SU-DHL-6 (cell line): ENCODE measurements around the gene FLNB.

ENCODE experiments used
- H2AFZ ChIP-seq: fragments of 200-600 bp; sonication (generic); 2 replicates; pipeline ENCODE4 v1.6.1; 2014; ENCODE audit warnings: low read depth, mild to moderate bottlenecking, moderate library complexity, mixed read lengths, antibody characterized with exemption, low read length; ENCODE audit not compliant: severe bottlenecking
- H3F3A ChIP-seq: fragments of 200-600 bp; shearing (Covaris generic); 2 replicates; pipeline ENCODE4 v1.6.0; 2016; ENCODE audit warnings: antibody characterized with exemption, mild to moderate bottlenecking; ENCODE audit not compliant: insufficient read depth
- H3K27ac ChIP-seq: fragments of 200-600 bp; sonication (generic); 2 replicates; pipeline ENCODE4 v1.5.1; 2016; ENCODE audit warnings: low read depth, mild to moderate bottlenecking, low read length, moderate library complexity, mixed read lengths
- H3K27me3 ChIP-seq: fragments of 200-600 bp; sonication (generic), shearing (Covaris generic); 2 replicates; pipeline ENCODE4 v1.6.0; 2014; ENCODE audit warnings: mild to moderate bottlenecking, low read length
- H3K36me3 ChIP-seq: fragments of 200-600 bp; sonication (generic); 2 replicates; pipeline ENCODE4 v1.6.1; 2014; ENCODE audit warnings: mild to moderate bottlenecking, low read length, mixed read lengths
- H3K4me2 ChIP-seq: fragments of 300-600, 200-600 bp; shearing (Covaris generic), sonication (generic); 2 replicates; pipeline ENCODE4 v1.6.0; 2014; ENCODE audit warnings: low read length, low read depth, mild to moderate bottlenecking; ENCODE audit not compliant: poor library complexity, severe bottlenecking
- H3K4me3 ChIP-seq: fragments of 200-600 bp; sonication (generic); 2 replicates; pipeline ENCODE4 v1.5.1; 2014; ENCODE audit warnings: antibody characterized with exemption, low read length, mild to moderate bottlenecking, mixed read lengths; ENCODE audit not compliant: insufficient read depth, poor library complexity, severe bottlenecking
- H3K79me2 ChIP-seq: fragments of 200-600 bp; sonication (generic); 2 replicates; pipeline ENCODE4 v1.6.1; 2014; ENCODE audit warnings: mild to moderate bottlenecking, low read length, moderate library complexity; ENCODE audit not compliant: insufficient read depth
- H3K9ac ChIP-seq: fragments of 200-600 bp; sonication (generic); 2 replicates; pipeline ENCODE4 v1.7.0; 2014; ENCODE audit warnings: mild to moderate bottlenecking, low read length
- H3K9me2 ChIP-seq: fragments of 200-600 bp; sonication (generic); replicated peaks from 2 replicates; pipeline ENCODE4 v1.6.1; 2014; ENCODE audit warnings: low read length; ENCODE audit not compliant: insufficient read depth
- H3K9me3 ChIP-seq: fragments of 200-600 bp; sonication (generic); 2 replicates; pipeline ENCODE4 v1.6.1; 2014; ENCODE audit warnings: low read length, mixed read lengths; ENCODE audit not compliant: insufficient read depth
- H4K20me1 ChIP-seq: fragments of 200-600 bp; sonication (generic); 2 replicates; pipeline ENCODE4 v1.6.1; 2014; ENCODE audit warnings: low read depth, mild to moderate bottlenecking, antibody characterized with exemption, low read length, moderate library complexity, mixed read lengths
- CTCF ChIP-seq: fragments of 200-600 bp; sonication (generic); IDR thresholded peaks from one replicate; pipeline ENCODE4 v1.5.1; 2017; ENCODE audit warnings: antibody characterized with exemption, mild to moderate bottlenecking, low read length, moderate library complexity; ENCODE audit not compliant: insufficient read depth, poor library complexity, severe bottlenecking
- EZH2phosphoT487 ChIP-seq: fragments of 200-600 bp; sonication (generic), shearing (Covaris generic); conservative IDR thresholded peaks from 2 replicates; pipeline ENCODE4 v1.6.1; 2018; ENCODE audit warnings: mild to moderate bottlenecking, antibody characterized with exemption, low read length, moderate library complexity, mixed read lengths

Gene FLNB

GRCh38 chr3:58058361-58059263 is 50.4 kb downstream of the FLNB start:
- TF ChIP-seq CTCF (no peak), EZH2phosphoT487 (no peak)
- Histone ChIP-seq H4K20me1 (no peaks in the 10 kb centered on the region), H3K9me3 (no peaks in the 10 kb centered on the region), H2AFZ (no peak overlapping the region), H3K4me3 (no peak overlapping the region), H3F3A (no peaks in the 10 kb centered on the region), H3K9ac (no peak overlapping the region), H3K27me3 (no peaks in the 10 kb centered on the region), H3K9me2 (no peaks in the 10 kb centered on the region), H3K4me2 (no peak overlapping the region), H3K36me3 (no peaks in the 10 kb centered on the region), H3K79me2 (no peaks in the 10 kb centered on the region), H3K27ac (no peak overlapping the region)

GRCh38 chr3:58059349-58060321 is 51.4 kb downstream of the FLNB start:
- Histone ChIP-seq H2AFZ (no peak overlapping the region), H3K27ac (no peak overlapping the region), H3K9ac (no peak overlapping the region), H3K36me3 (no peaks in the 10 kb centered on the region), H3K4me2 (no peak overlapping the region), H3F3A (no peaks in the 10 kb centered on the region), H3K4me3 (no peak overlapping the region), H3K79me2 (no peaks in the 10 kb centered on the region), H4K20me1 (no peaks in the 10 kb centered on the region), H3K9me3 (no peaks in the 10 kb centered on the region), H3K27me3 (no peaks in the 10 kb centered on the region), H3K9me2 (no peaks in the 10 kb centered on the region)
- TF ChIP-seq CTCF (no peak), EZH2phosphoT487 (no peak)

GRCh38 chr3:58062472-58062871 is 54.2 kb downstream of the FLNB start:
- no peak overlapping the region for H3K4me3 ChIP-seq
- H3K9me2 ChIP-seq, result no peaks in the 10 kb centered on the region
- no peak overlapping the region for H3K27ac ChIP-seq
- H3K9ac ChIP-seq, result no peak overlapping the region
- no peaks in the 10 kb centered on the region for H3F3A ChIP-seq
- no peaks in the 10 kb centered on the region for H4K20me1 ChIP-seq
- H3K9me3 ChIP-seq, result no peaks in the 10 kb centered on the region
- H2AFZ ChIP-seq, result no peak overlapping the region
- H3K27me3 ChIP-seq, result no peaks in the 10 kb centered on the region
- no peaks in the 10 kb centered on the region for H3K36me3 ChIP-seq
- no peak for TF ChIP-seq EZH2phosphoT487
- TF ChIP-seq CTCF, result no peak
- no peaks in the 10 kb centered on the region for H3K79me2 ChIP-seq
- no peak overlapping the region for H3K4me2 ChIP-seq
